CD4-positive, alpha-beta T cell (primary cell): ENCODE data around the gene CYBA. TPM values are rescaled to one million over a fixed set of nuclear protein-coding genes. Genes with fewer than 3 reads are reported as not detected.

Experiments
- ATAC-seq: fragments of 200-7000 bp; cut with Tn5 transposase; one replicate; pipeline ENCODE4 v1.10.0; 2022; ENCODE audit warnings: mild to moderate bottlenecking; ENCODE audit not compliant: poor library complexity
- CTCF ChIA-PET: fragments of 350-600 bp; sonication (Branson Sonifier 250); formaldehyde crosslinking; loops from one replicate; lab custom pipeline; 2021; ENCODE audit warnings: antibody characterized with exemption, inconsistent platforms; lab: Charles Lee
- POLR2A ChIA-PET: fragments of 350-600 bp; sonication (Branson Sonifier 250); formaldehyde crosslinking; loops from one replicate; lab custom pipeline; 2021; ENCODE audit warnings: antibody characterized with exemption, inconsistent platforms; lab: Charles Lee
- DNase-seq, 14 experiments: peaks; one replicate each; pipeline ENCODE4 v3.0.0-alpha.2; 2013 to 2020; ENCODE audit warnings: mixed read lengths in 2 of 14
- H3K27ac ChIP-seq, 2 donors: one replicate each; pipeline versions ENCODE4 v1.5.1 to v1.7.0; 2013; ENCODE audit warnings: low read length in 2 of 2, low read depth in 1 of 2, mild to moderate bottlenecking in 1 of 2
- H3K27me3 ChIP-seq, 2 experiments: 1 replicate in 1 of 2; 2 replicates in 1 of 2; pipeline versions ENCODE4 v1.6.1 to v1.7.0; 2013; ENCODE audit warnings: low read length in 2 of 2, control low read depth in 1 of 2, mild to moderate bottlenecking in 1 of 2, moderate library complexity in 1 of 2; ENCODE audit not compliant: insufficient read depth in 2 of 2, control insufficient read depth in 1 of 2
- H3K36me3 ChIP-seq: one replicate; pipeline ENCODE4 v1.6.1; 2013; ENCODE audit warnings: low read length, control low read depth; ENCODE audit not compliant: insufficient read depth
- H3K4me1 ChIP-seq: one replicate; pipeline ENCODE4 v1.6.1; 2013; ENCODE audit warnings: low read length, control low read depth; ENCODE audit not compliant: insufficient read depth
- H3K4me3 ChIP-seq: one replicate; pipeline ENCODE4 v1.5.1; 2013; ENCODE audit warnings: mild to moderate bottlenecking, low read length, moderate library complexity
- H3K9me3 ChIP-seq, 2 experiments: 1 replicate in 1 of 2; 2 replicates in 1 of 2; pipeline versions ENCODE4 v1.6.1 to v1.7.0; 2013; ENCODE audit warnings: low read length in 2 of 2, mild to moderate bottlenecking in 2 of 2, control low read depth in 1 of 2, moderate library complexity in 1 of 2; ENCODE audit not compliant: control insufficient read depth in 1 of 2, insufficient read depth in 1 of 2
- H3K27ac Mint-ChIP-seq: one replicate; pipeline ENCODE4 v1.8.0; 2020; ENCODE audit warnings: mixed read lengths
- H3K27me3 Mint-ChIP-seq: one replicate; pipeline ENCODE4 v1.8.0; 2021; ENCODE audit warnings: mixed read lengths
- H3K36me3 Mint-ChIP-seq: one replicate; pipeline ENCODE4 v1.8.0; 2021; ENCODE audit warnings: low read depth, mixed read lengths
- H3K4me1 Mint-ChIP-seq: one replicate; pipeline ENCODE4 v1.8.0; 2021; ENCODE audit warnings: low read depth, mixed read lengths
- H3K4me3 Mint-ChIP-seq: one replicate; pipeline ENCODE4 v1.8.0; 2020; ENCODE audit warnings: mild to moderate bottlenecking, mixed read lengths
- H3K9me3 Mint-ChIP-seq: one replicate; pipeline ENCODE4 v1.8.0; 2020; ENCODE audit warnings: mixed read lengths
- intact Hi-C, 2 experiments: fragments of 100-400 bp; cut with DNase I in 1 of 2; cut with micrococcal nuclease in 1 of 2; formaldehyde crosslinking; loops; one replicate each; pipeline versions ENCODE4 v1.15.1 to v1.9.0; 2023 to 2025; cut with DNase I, micrococcal nuclease
- total RNA-seq, 174 experiments: library from RNA in 2 of 174; stranded (reverse) in 2 of 174; gene quantifications; one replicate each; pipeline ENCODE4 v1.2.3 and lab custom pipeline; 2021 to 2026
- TF ChIP-seq, protein P1 (sequence below): fragments of 200-600 bp; IDR thresholded peaks from one replicate; pipeline ENCODE4 v1.8.0; 2022; ENCODE audit warnings: antibody characterized with exemption, mild to moderate bottlenecking

Gene CYBA
- total RNA-seq, 2 experiments from 2014 or later = 292 to 294 TPM

DNA sequence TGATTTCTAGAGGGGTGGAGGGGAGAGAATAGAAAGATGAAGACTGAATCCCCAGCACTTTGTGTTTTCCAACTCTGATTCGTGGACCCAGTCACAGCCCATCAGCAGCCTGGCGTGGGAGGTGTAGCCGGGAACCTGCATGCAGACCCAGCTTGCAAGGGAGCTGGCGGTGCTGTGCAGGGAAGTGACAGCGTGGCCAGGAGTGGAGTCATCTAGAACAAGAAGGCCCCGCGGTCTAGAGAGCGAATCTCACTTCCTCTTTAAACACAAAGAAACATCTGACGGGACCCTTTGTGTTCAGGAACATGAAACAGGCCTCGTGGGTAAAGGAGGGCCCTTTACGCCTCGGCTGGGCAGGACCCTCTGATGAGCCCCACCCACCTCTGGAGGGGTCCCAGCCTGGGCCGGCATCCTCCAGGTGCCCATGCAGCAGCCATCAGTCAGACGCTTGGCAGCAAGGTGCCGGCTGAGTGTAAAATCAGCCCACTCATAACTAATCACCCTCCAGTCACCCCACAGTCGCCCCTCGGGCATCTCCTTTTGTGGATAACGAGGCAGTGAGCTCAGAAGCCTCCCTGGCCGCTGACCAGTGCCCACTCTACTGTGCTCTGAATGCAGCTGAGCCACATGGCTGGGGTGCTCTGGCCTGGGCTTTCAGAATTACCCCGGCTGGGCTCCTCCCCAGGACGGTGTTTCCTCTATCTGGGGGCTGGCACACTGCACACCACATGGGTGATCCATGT is 31.0 kb upstream of the CYBA start:
- Histone ChIP-seq H3K36me3 (peaks cover 50% of the 10 kb centered on the region), H3K27ac (peak overlapping the region; percentile 57 to 73), H3K9me3 (no peaks in the 10 kb centered on the region), H3K27me3 (no peaks in the 10 kb centered on the region), H3K4me3 (peak overlapping the region; percentile 29), H3K4me1 (peaks cover 67% of the 10 kb centered on the region)
- intact Hi-C loops = loop anchor here (1.0 to 5.0 kb wide), 3 partner anchors 23 to 100 kb away; partner anchors contain the start of gene IL17C (in 1 of the 2)
- H3K27ac Mint-ChIP-seq = peak overlapping the region; percentile 95
- POLR2A ChIA-PET = interaction anchor here (1.0 to 3.4 kb wide), 5 partner anchors 9 to 23 kb away, joined by 3 to 38 read pairs (median 5); partner anchors contain the start of gene MVD
- TF ChIP-seq, protein P1, sequence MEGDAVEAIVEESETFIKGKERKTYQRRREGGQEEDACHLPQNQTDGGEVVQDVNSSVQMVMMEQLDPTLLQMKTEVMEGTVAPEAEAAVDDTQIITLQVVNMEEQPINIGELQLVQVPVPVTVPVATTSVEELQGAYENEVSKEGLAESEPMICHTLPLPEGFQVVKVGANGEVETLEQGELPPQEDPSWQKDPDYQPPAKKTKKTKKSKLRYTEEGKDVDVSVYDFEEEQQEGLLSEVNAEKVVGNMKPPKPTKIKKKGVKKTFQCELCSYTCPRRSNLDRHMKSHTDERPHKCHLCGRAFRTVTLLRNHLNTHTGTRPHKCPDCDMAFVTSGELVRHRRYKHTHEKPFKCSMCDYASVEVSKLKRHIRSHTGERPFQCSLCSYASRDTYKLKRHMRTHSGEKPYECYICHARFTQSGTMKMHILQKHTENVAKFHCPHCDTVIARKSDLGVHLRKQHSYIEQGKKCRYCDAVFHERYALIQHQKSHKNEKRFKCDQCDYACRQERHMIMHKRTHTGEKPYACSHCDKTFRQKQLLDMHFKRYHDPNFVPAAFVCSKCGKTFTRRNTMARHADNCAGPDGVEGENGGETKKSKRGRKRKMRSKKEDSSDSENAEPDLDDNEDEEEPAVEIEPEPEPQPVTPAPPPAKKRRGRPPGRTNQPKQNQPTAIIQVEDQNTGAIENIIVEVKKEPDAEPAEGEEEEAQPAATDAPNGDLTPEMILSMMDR = no peak
- peak overlapping the region; percentile 81 for H3K4me3 Mint-ChIP-seq
- peaks cover 40% of the 10 kb centered on the region for H3K4me1 Mint-ChIP-seq
- no peaks in the 10 kb centered on the region for H3K9me3 Mint-ChIP-seq
- peaks cover 33% of the 10 kb centered on the region for H3K36me3 Mint-ChIP-seq
- peak in 13 of 14 experiments; percentile 41 to 78 (median 57) for DNase-seq
- no peaks in the 10 kb centered on the region for H3K27me3 Mint-ChIP-seq
- CTCF ChIA-PET = interaction anchor here (1.3 to 2.0 kb wide), 3 partner anchors 21 to 70 kb away, joined by 3 to 9 read pairs (median 3); no protein-coding TSS in a partner anchor
- peak; percentile 52 for ATAC-seq

DNA sequence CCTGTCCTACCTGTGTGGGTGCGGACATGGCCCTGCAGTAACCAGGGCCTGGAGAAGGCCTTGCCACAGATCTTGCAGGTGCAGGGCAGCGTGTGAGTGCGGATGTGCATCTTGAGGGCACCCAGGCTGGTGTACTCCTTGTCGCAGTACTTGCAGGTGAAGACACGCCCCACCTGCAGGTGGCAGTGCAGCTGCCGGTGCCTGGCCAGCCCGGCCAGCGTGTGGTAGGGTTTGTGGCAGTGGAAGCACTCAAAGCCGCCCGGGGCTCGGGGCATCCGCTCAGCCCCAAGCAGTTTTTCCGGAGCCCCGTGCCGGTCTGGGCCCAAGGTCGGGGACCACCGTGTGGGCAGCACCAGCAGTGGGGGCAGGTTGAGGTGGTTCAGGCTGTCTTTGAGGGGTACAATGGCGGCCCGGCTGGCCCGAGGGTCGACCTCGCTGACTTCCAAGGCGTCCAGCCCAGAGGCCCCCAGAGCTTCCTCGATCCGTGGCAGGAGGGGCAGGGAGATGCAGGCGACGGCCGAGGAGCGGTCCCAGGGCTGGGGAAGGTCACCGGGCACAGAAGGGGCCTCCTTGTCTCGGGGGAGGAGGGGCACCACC is 30.3 kb upstream of the CYBA start:
- ATAC-seq (peak; percentile 21), DNase-seq (peak in 11 of 14 experiments; percentile 32 to 79 (median 49))
- no peaks in the 10 kb centered on the region for H3K9me3 ChIP-seq
- TF ChIP-seq, protein P1 = peak; percentile 47
- peaks cover 55% of the 10 kb centered on the region for H3K36me3 ChIP-seq
- no peaks in the 10 kb centered on the region for H3K27me3 Mint-ChIP-seq
- peaks cover 62% of the 10 kb centered on the region for H3K4me1 ChIP-seq
- H3K4me3 Mint-ChIP-seq = peak overlapping the region; percentile 81
- no peaks in the 10 kb centered on the region for H3K9me3 Mint-ChIP-seq
- peaks cover 40% of the 10 kb centered on the region for H3K4me1 Mint-ChIP-seq
- no peaks in the 10 kb centered on the region for H3K27me3 ChIP-seq
- peak overlapping the region; percentile 95 for H3K27ac Mint-ChIP-seq
- H3K4me3 ChIP-seq = peak overlapping the region; percentile 29
- peak overlapping the region; percentile 57 to 73 for H3K27ac ChIP-seq
- intact Hi-C loops = loop anchor here (1.0 to 5.0 kb wide), 3 partner anchors 24 to 101 kb away; partner anchors contain the start of gene IL17C (in 1 of the 2)
- H3K36me3 Mint-ChIP-seq = peaks cover 33% of the 10 kb centered on the region
- ChIA-PET POLR2A (interaction anchor here (1.0 to 3.4 kb wide), 5 partner anchors 8 to 24 kb away, joined by 3 to 38 read pairs (median 5); partner anchors contain the start of gene MVD), CTCF (interaction anchor here (1.3 to 2.0 kb wide), 4 partner anchors 18 to 69 kb away, joined by 3 to 9 read pairs (median 4); partner anchors contain the start of gene MVD)

DNA sequence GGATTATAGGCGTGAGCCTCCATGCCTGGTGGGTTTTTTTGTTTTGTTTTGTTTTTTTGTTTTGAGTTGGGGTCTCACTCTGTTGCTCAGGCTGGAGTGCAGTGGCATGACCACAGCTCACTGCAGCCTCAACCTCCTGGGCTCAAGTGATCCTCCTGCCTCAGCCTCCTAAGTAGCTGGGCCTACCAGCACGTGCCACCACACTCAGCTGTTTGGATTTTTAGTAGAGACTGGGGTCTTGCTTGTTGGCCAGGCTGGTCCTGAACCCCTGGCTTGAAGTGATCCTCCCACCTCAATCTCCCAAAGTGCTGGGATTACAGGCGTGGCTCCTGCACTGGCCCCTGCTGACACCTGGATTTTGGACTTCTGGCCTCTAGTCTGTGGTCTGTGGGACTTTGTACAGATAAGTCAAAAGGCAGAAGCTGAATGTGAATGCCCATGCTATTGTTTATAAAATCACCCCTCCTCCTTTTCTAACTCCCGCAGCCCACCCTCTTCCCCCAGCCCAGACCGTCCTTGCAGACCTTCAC is 29.8 kb upstream of the CYBA start:
- H3K4me3 Mint-ChIP-seq = peak overlapping the region; percentile 31
- intact Hi-C loops = loop anchor here (1.0 to 5.0 kb wide), 3 partner anchors 25 to 102 kb away; partner anchors contain the start of gene IL17C (in 1 of the 2)
- TF ChIP-seq, protein P1 = no peak
- peaks cover 60% of the 10 kb centered on the region for H3K4me1 ChIP-seq
- H3K9me3 Mint-ChIP-seq = no peaks in the 10 kb centered on the region
- H3K36me3 Mint-ChIP-seq = peaks cover 33% of the 10 kb centered on the region
- ATAC-seq = no peak
- no peaks in the 10 kb centered on the region for H3K9me3 ChIP-seq
- POLR2A ChIA-PET = interaction anchor here (1.2 to 3.4 kb wide), 3 partner anchors 19 to 24 kb away, joined by 4 to 38 read pairs (median 5); partner anchors contain the start of gene MVD
- no peak overlapping the region for H3K27ac ChIP-seq
- H3K4me3 ChIP-seq = no peak overlapping the region
- CTCF ChIA-PET = interaction anchor here (1.3 to 2.0 kb wide), 3 partner anchors 18 to 57 kb away, joined by 3 to 9 read pairs (median 4); partner anchors contain the start of gene MVD
- peaks cover 59% of the 10 kb centered on the region for H3K36me3 ChIP-seq
- H3K27me3 ChIP-seq = no peaks in the 10 kb centered on the region
- H3K4me1 Mint-ChIP-seq = peaks cover 40% of the 10 kb centered on the region
- H3K27me3 Mint-ChIP-seq = no peaks in the 10 kb centered on the region
- no peak for DNase-seq
- peak overlapping the region; percentile 95 for H3K27ac Mint-ChIP-seq
